A673 (cell line): ENCODE results near the gene MRM2. TPM values are rescaled to one million over a fixed set of nuclear protein-coding genes. Genes with fewer than 3 reads are reported as not detected.

Experiments used
- BruUV-seq: library from RNA; stranded (reverse); fragments of 400-500 nt; replicated peaks from 2 replicates; lab custom pipeline; 2021; lab: Mats Ljungman, UMichigan
- CTCF ChIA-PET: fragments of 300-600 bp; sonication (Branson Sonifier 250); formaldehyde crosslinking; loops from one replicate; lab custom pipeline; 2022; ENCODE audit warnings: antibody characterized with exemption; lab: Charles Lee
- POLR2A ChIA-PET: fragments of 300-600 bp; sonication (Branson Sonifier 250); formaldehyde crosslinking; loops from one replicate; lab custom pipeline; 2022; ENCODE audit warnings: antibody characterized with exemption; ENCODE audit not compliant: low non-redundant PET; lab: Charles Lee
- DNase-seq: peaks from one replicate; pipeline ENCODE4 v3.0.0-alpha.2; 2015; ENCODE audit warnings: low spot score
- H3K27ac ChIP-seq: fragments of 200-600 bp; sonication (generic); 2 replicates; pipeline ENCODE4 v1.5.1; 2016; ENCODE audit warnings: mixed run types, low read depth, mild to moderate bottlenecking, mixed read lengths, antibody characterized with exemption, low read length; ENCODE audit not compliant: poor library complexity, severe bottlenecking
- H3K27me3 ChIP-seq: fragments of 200-600 bp; sonication (generic); replicated peaks from 2 replicates; pipeline ENCODE4 v1.6.1; 2017; ENCODE audit warnings: mixed run types, low read depth, mild to moderate bottlenecking, mixed read lengths, antibody characterized with exemption, low read length; ENCODE audit not compliant: insufficient read depth, poor library complexity
- H3K36me3 ChIP-seq: fragments of 200-600 bp; sonication (generic); 2 replicates; pipeline ENCODE4 v1.6.1; 2016; ENCODE audit warnings: mixed run types, mild to moderate bottlenecking, mixed read lengths, antibody characterized with exemption, low read length; ENCODE audit not compliant: insufficient read depth, poor library complexity, severe bottlenecking
- H3K4me1 ChIP-seq: fragments of 200-600 bp; sonication (generic); 2 replicates; pipeline ENCODE4 v1.6.1; 2017; ENCODE audit warnings: mixed run types, mild to moderate bottlenecking, mixed read lengths, antibody characterized with exemption, low read length; ENCODE audit not compliant: insufficient read depth, poor library complexity, severe bottlenecking
- H3K4me3 ChIP-seq: fragments of 200-600 bp; sonication (generic); 2 replicates; pipeline ENCODE4 v1.5.1; 2016; ENCODE audit warnings: low read depth, mixed run types, mild to moderate bottlenecking, mixed read lengths, low read length; ENCODE audit not compliant: poor library complexity, severe bottlenecking
- H3K9me3 ChIP-seq: fragments of 200-600 bp; sonication (generic); 2 replicates; pipeline ENCODE4 v1.6.1; 2016; ENCODE audit warnings: mixed run types, low read depth, mild to moderate bottlenecking, mixed read lengths, antibody characterized with exemption, low read length; ENCODE audit not compliant: poor library complexity, severe bottlenecking
- CTCF ChIP-seq: fragments of 300-800, 200-600 bp; sonication (generic); conservative IDR thresholded peaks from 2 replicates; pipeline ENCODE4 v1.5.1; 2017; ENCODE audit warnings: low read depth, mild to moderate bottlenecking, antibody characterized with exemption, low read length, moderate library complexity, mixed read lengths
- EZH2 ChIP-seq: fragments of 200-600 bp; sonication (generic); IDR thresholded peaks from 2 replicates; pipeline ENCODE4 v1.6.1; 2017; ENCODE audit warnings: borderline replicate concordance, low read depth, mild to moderate bottlenecking, mixed read lengths, antibody characterized with exemption, low read length; ENCODE audit not compliant: poor library complexity, severe bottlenecking
- intact Hi-C: fragments of 100-400 bp; cut with micrococcal nuclease; formaldehyde crosslinking; loops from one replicate; pipeline ENCODE4 v1.10.0; 2022; ENCODE audit not compliant: unreplicated experiment
- total RNA-seq: library from RNA; stranded (reverse); gene quantifications from 2 replicates; pipeline ENCODE4 v1.2.3, GENCODE V29; 2021

Gene MRM2
- total RNA-seq, 1 experiment from 2014 or later: 50.4 TPM

DNA sequence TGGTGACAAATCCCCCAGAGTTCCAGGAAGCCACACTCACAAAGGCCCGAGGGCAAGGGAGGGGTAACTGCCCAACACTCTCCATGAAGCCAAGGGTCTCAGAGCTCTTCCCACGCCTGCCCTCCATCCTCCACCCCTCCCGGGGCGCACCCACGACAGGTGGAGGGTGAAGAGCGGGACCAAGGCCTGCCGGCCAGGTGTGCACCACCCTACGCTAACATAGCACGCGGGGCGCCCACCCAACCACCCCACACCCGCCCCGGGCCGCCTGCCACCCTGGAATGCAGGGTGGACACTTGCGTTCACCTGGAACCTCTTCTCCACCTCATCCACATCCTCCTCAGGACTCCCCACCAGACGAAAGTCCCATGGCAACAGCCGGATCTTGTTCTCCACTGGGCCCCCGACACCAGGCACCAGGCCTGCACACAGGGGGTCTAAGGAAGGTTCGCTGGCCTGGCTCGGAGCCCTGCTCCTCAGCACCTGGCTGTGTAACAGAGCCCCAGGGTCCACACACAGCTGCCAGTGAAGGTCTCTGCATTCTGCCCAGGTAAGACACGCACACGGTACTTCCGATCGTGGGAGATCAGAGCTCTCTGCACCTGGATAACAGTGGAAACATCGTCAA is 41.9 kb downstream of the MRM2 start:
- no peak overlapping the region for H3K4me3 ChIP-seq
- H3K27ac ChIP-seq: no peak overlapping the region
- DNase-seq: no peak
- H3K36me3 ChIP-seq: peaks cover 16% of the 10 kb centered on the region
- ChIA-PET POLR2A (no interaction called here), CTCF (no interaction called here)
- BruUV-seq: no TSS peak
- TF ChIP-seq CTCF (no peak), EZH2 (no peak)
- H3K4me1 ChIP-seq: peaks cover 10% of the 10 kb centered on the region
- intact Hi-C loops: loop anchor here (10.0 kb wide), 1 partner anchor 535 kb away; no protein-coding TSS in a partner anchor
- no peaks in the 10 kb centered on the region for H3K27me3 ChIP-seq
- H3K9me3 ChIP-seq: peaks cover 7% of the 10 kb centered on the region

DNA sequence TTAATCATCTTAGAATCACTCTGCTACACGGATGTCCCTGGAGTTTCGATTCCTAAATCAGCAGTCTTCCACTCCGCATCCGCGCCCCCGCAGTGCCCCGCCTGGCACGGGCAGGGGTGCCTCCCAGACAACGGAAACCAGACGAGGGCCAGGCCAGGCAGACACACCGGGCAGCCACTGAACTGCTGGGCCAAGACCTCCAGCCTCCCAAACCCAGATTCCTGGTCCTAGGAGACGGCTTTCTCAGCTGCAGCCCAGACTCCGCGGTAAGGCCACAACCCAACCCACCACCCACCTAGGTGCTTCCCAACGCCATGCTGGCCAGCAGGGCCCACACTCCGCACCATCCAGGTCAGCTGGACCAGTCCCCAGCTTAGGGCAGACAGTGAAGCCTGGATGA is 42.5 kb downstream of the MRM2 start:
- Histone ChIP-seq H3K27me3 (no peaks in the 10 kb centered on the region), H3K27ac (no peak overlapping the region), H3K9me3 (peaks cover 10% of the 10 kb centered on the region), H3K4me1 (peaks cover 10% of the 10 kb centered on the region), H3K36me3 (peaks cover 17% of the 10 kb centered on the region), H3K4me3 (no peak overlapping the region)
- POLR2A ChIA-PET: no interaction called here
- no TSS peak for BruUV-seq
- CTCF ChIA-PET: no interaction called here
- no peak for DNase-seq
- TF ChIP-seq EZH2 (no peak), CTCF (no peak)
- intact Hi-C loops: no loop called here

- no peak overlapping the region for H3K4me3 ChIP-seq
- BruUV-seq: no TSS peak
- peaks cover 8% of the 10 kb centered on the region for H3K4me1 ChIP-seq
- peaks cover 10% of the 10 kb centered on the region for H3K9me3 ChIP-seq
- POLR2A ChIA-PET: no interaction called here
- no peak overlapping the region for H3K27ac ChIP-seq
- H3K27me3 ChIP-seq: no peaks in the 10 kb centered on the region
- intact Hi-C loops: no loop called here
- TF ChIP-seq CTCF: no peak
- TF ChIP-seq EZH2: no peak
- DNase-seq: no peak
- CTCF ChIA-PET: interaction anchor here (0.6 kb wide), 1 partner anchor 445 kb away, joined by 7 read pairs; no protein-coding TSS in a partner anchor
- peaks cover 17% of the 10 kb centered on the region for H3K36me3 ChIP-seq
These were observed 43.2 kb downstream of the MRM2 start for GRCh38 chr7:2198760-2199159.
